MM.1S (cell line): Measurements from ENCODE around the gene WDR82.

Experiments used
- DNase-seq: peaks from one replicate; pipeline ENCODE4 v3.0.0-alpha.2; 2015
- H2AFZ ChIP-seq: fragments of 300-600 bp; sonication (generic); 2 replicates; pipeline ENCODE4 v1.6.0; 2016; ENCODE audit warnings: antibody characterized with exemption, low read length
- H3F3A ChIP-seq: fragments of 300-600 bp; sonication (generic); 2 replicates; pipeline ENCODE4 v1.6.1; 2016; ENCODE audit warnings: mild to moderate bottlenecking, antibody characterized with exemption, low read length, moderate library complexity, mixed read lengths; ENCODE audit not compliant: insufficient read depth
- H3K27ac ChIP-seq: fragments of 300-600 bp; sonication (generic); 2 replicates; pipeline ENCODE4 v1.5.1; 2016; ENCODE audit warnings: mild to moderate bottlenecking, low read length
- H3K27me3 ChIP-seq: fragments of 300-600 bp; sonication (generic); replicated peaks from 2 replicates; pipeline ENCODE4 v1.6.0; 2016; ENCODE audit warnings: low read length; ENCODE audit not compliant: insufficient read depth
- H3K36me3 ChIP-seq: fragments of 300-600 bp; sonication (generic); replicated peaks from 2 replicates; pipeline ENCODE4 v1.6.1; 2016; ENCODE audit warnings: mild to moderate bottlenecking, low read length, mixed read lengths; ENCODE audit not compliant: insufficient read depth
- H3K4me1 ChIP-seq: fragments of 300-600 bp; sonication (generic); 2 replicates; pipeline ENCODE4 v1.6.1; 2016; ENCODE audit warnings: low read length, mixed read lengths
- H3K4me2 ChIP-seq: fragments of 300-600 bp; sonication (generic); 2 replicates; pipeline ENCODE4 v1.6.0; 2016; ENCODE audit warnings: low read depth, low read length
- H3K4me3 ChIP-seq: fragments of 300-600 bp; sonication (generic); 2 replicates; pipeline ENCODE4 v1.5.1; 2016; ENCODE audit warnings: low read length, mixed read lengths
- H3K79me2 ChIP-seq: fragments of 300-600 bp; sonication (generic); 2 replicates; pipeline ENCODE4 v1.6.1; 2016; ENCODE audit warnings: mixed run types, low read length, mixed read lengths
- H3K9ac ChIP-seq: fragments of 300-600 bp; sonication (generic); 2 replicates; pipeline ENCODE4 v1.6.1; 2016; ENCODE audit warnings: low read length, mixed read lengths
- H3K9me2 ChIP-seq: fragments of 300-600 bp; sonication (generic); replicated peaks from 2 replicates; pipeline ENCODE4 v1.6.1; 2016; ENCODE audit warnings: mild to moderate bottlenecking, low read length, mixed read lengths; ENCODE audit not compliant: insufficient read depth
- H3K9me3 ChIP-seq: fragments of 300-600 bp; sonication (generic); replicated peaks from 2 replicates; pipeline ENCODE4 v1.6.1; 2016; ENCODE audit warnings: mild to moderate bottlenecking, low read length, mixed read lengths; ENCODE audit not compliant: insufficient read depth
- H4K20me1 ChIP-seq: fragments of 300-600 bp; sonication (generic); 2 replicates; pipeline ENCODE4 v1.6.1; 2016; ENCODE audit warnings: mild to moderate bottlenecking, low read length, moderate library complexity, mixed read lengths; ENCODE audit not compliant: insufficient read depth
- EZH2 ChIP-seq: fragments of 300-600 bp; sonication (generic); optimal IDR thresholded peaks from 2 replicates; pipeline ENCODE3; 2017; ENCODE audit warnings: low read depth, mild to moderate bottlenecking, antibody characterized with exemption, low read length, mixed read lengths
- EZH2phosphoT487 ChIP-seq: fragments of 300-600 bp; sonication (generic); IDR thresholded peaks from 2 replicates; pipeline ENCODE4 v1.6.1; 2018; ENCODE audit warnings: antibody characterized with exemption, low read length
- TF ChIP-seq, protein P1 (sequence below): fragments of 300-600 bp; sonication (generic); IDR thresholded peaks from 2 replicates; pipeline ENCODE4 v1.5.1; 2016; ENCODE audit warnings: antibody characterized with exemption, low read length, mixed read lengths

Gene WDR82

DNA sequence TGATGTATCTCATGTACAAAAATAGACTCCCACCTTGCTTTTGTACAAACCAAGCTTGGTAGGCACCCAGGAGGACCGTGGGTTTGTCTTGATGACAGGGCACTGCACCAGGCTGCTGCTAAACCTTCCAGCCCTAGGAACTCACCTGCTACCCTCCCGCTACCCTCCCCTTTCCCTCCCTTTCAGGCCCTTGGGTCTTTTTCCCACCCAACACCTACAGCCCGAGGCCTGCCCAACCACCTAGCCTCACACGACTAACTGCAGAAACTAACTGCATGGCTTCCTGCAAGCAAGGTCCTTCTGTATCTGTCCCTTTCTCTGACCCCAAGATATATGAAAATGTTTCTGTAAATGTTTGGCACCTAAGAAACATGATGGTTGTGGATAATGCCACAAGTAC is 21.8 kb downstream of the WDR82 start:
- Histone ChIP-seq H3K9me3 (no peaks in the 10 kb centered on the region), H3K27ac (no peak overlapping the region), H2AFZ (no peak overlapping the region), H3K36me3 (peaks cover 27% of the 10 kb centered on the region), H3K9me2 (no peaks in the 10 kb centered on the region), H3K4me3 (no peak overlapping the region), H4K20me1 (no peaks in the 10 kb centered on the region), H3F3A (peaks cover 23% of the 10 kb centered on the region), H3K4me1 (peaks cover 51% of the 10 kb centered on the region), H3K27me3 (no peaks in the 10 kb centered on the region), H3K9ac (no peak overlapping the region), H3K4me2 (no peak overlapping the region), H3K79me2 (peaks cover 69% of the 10 kb centered on the region)
- TF ChIP-seq, protein P1, sequence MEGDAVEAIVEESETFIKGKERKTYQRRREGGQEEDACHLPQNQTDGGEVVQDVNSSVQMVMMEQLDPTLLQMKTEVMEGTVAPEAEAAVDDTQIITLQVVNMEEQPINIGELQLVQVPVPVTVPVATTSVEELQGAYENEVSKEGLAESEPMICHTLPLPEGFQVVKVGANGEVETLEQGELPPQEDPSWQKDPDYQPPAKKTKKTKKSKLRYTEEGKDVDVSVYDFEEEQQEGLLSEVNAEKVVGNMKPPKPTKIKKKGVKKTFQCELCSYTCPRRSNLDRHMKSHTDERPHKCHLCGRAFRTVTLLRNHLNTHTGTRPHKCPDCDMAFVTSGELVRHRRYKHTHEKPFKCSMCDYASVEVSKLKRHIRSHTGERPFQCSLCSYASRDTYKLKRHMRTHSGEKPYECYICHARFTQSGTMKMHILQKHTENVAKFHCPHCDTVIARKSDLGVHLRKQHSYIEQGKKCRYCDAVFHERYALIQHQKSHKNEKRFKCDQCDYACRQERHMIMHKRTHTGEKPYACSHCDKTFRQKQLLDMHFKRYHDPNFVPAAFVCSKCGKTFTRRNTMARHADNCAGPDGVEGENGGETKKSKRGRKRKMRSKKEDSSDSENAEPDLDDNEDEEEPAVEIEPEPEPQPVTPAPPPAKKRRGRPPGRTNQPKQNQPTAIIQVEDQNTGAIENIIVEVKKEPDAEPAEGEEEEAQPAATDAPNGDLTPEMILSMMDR: no peak
- TF ChIP-seq EZH2 (no peak), EZH2phosphoT487 (no peak)
- peak; percentile 4 for DNase-seq

DNA sequence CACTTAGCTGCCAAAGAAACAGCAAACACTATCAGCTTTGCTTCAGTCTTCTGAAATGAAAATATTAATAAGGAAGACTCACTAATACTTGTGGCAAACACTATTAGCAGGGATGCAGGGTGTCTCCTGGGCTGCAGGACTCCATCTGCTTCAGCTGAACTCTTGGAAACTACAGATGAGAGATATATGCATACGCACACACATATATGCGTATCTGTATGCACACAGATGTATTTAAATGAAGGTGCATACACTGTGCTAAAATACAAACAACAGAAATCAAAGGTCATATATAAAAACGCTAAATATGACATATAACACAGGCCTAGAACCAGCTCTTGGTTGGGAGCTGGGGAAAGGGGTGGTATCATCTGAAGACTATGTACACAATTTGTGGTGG is 22.3 kb downstream of the WDR82 start:
- H3K4me3 ChIP-seq: no peak overlapping the region
- TF ChIP-seq, protein P1: no peak
- TF ChIP-seq EZH2phosphoT487 (no peak), EZH2 (no peak)
- no peaks in the 10 kb centered on the region for H3K9me2 ChIP-seq
- H3K9me3 ChIP-seq: no peaks in the 10 kb centered on the region
- H2AFZ ChIP-seq: no peak overlapping the region
- peaks cover 64% of the 10 kb centered on the region for H3K79me2 ChIP-seq
- peaks cover 51% of the 10 kb centered on the region for H3K4me1 ChIP-seq
- H3K9ac ChIP-seq: no peak overlapping the region
- peak; percentile 2 for DNase-seq
- H3K27ac ChIP-seq: no peak overlapping the region
- no peaks in the 10 kb centered on the region for H3K27me3 ChIP-seq
- H3K36me3 ChIP-seq: peaks cover 27% of the 10 kb centered on the region
- H3K4me2 ChIP-seq: no peak overlapping the region
- no peaks in the 10 kb centered on the region for H4K20me1 ChIP-seq
- H3F3A ChIP-seq: peaks cover 23% of the 10 kb centered on the region

DNA sequence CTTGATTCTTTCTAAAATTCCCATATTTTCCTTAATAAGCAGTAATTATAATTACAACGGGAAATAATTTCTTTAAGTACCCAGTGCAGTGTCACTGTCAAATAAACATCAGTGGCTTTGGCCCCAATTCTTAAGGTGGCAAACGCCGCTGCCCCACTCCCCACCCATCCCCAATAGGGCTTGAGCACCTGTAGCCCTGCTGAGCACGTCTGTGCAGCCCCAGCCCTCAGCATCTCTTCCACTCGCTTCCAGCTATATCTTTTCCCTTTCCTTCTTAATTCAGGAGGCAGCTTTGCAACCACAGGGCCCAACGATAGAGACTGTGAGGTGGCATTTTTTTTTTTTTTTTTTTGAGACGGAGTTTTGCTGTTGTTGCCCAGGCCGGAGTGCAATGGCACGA is 23.8 kb downstream of the WDR82 start:
- peak; percentile 5 for DNase-seq
- Histone ChIP-seq H3K36me3 (peaks cover 22% of the 10 kb centered on the region), H3K4me3 (no peak overlapping the region), H3K9me2 (no peaks in the 10 kb centered on the region), H3K9me3 (no peaks in the 10 kb centered on the region), H2AFZ (no peak overlapping the region), H3K9ac (no peak overlapping the region), H3K4me2 (0 out of 2 replicates have a peak overlapping the region, but pooled peaks have one; percentile 42), H3K27ac (peak overlapping the region; percentile 95; the same call in 1 of the 2 replicates), H3K79me2 (peaks cover 51% of the 10 kb centered on the region), H4K20me1 (no peaks in the 10 kb centered on the region), H3F3A (peaks cover 30% of the 10 kb centered on the region), H3K4me1 (peaks cover 48% of the 10 kb centered on the region), H3K27me3 (no peaks in the 10 kb centered on the region)
- no peak for TF ChIP-seq EZH2
- no peak for TF ChIP-seq EZH2phosphoT487
- TF ChIP-seq, protein P1: no peak
